Gastroesophageal sphincter (tissue), 4 donors: Measurements from ENCODE around the gene CIITA. TPM values are rescaled to one million over a fixed set of nuclear protein-coding genes. Genes with fewer than 3 reads are reported as not detected.

Experiments
- ATAC-seq: fragments of 150-250 bp; one replicate; pipeline ENCODE4 v1.9.1; 2016; ENCODE audit warnings: mild to moderate bottlenecking, moderate library complexity
- H3K27ac ChIP-seq, 4 donors: fragments of 200-600 bp; sonication (generic) in 3 of 4; 1 replicate in 3 of 4; 2 replicates in 1 of 4; pipeline ENCODE4 v1.5.1; 2016 to 2019
- H3K27me3 ChIP-seq: fragments of 200-600 bp; sonication (generic); one replicate; pipeline ENCODE4 v1.5.1; 2019
- H3K36me3 ChIP-seq, 2 donors: fragments of 200-600 bp; sonication (generic); one replicate each; pipeline ENCODE4 v1.5.1; 2019; ENCODE audit warnings: control low read depth in 1 of 2
- H3K4me1 ChIP-seq, 3 donors: fragments of 200-600 bp; sonication (generic); 1 replicate in 2 of 3; 2 replicates in 1 of 3; pipeline ENCODE4 v1.5.1; 2016 to 2019; ENCODE audit warnings: control low read depth in 2 of 3
- H3K4me3 ChIP-seq, 2 donors: fragments of 200-600 bp; sonication (generic); one replicate each; pipeline ENCODE4 v1.5.1; 2019; ENCODE audit warnings: mild to moderate bottlenecking in 1 of 2, moderate library complexity in 1 of 2
- H3K9me3 ChIP-seq, 3 donors: fragments of 200-600 bp; sonication (generic); one replicate each; pipeline ENCODE4 v1.5.1; 2017 to 2019; ENCODE audit warnings: control low read depth in 2 of 3
- EP300 ChIP-seq: sonication (generic); formaldehyde crosslinking; IDR thresholded peaks from one replicate; pipeline ENCODE4 v1.6.1; 2017; ENCODE audit warnings: antibody characterized with exemption, mild to moderate bottlenecking
- POLR2A ChIP-seq, 2 donors: fragments of 450-650 bp; IDR thresholded peaks; one replicate each; pipeline ENCODE4 v1.6.1; 2017; ENCODE audit warnings: antibody characterized with exemption in 2 of 2, mild to moderate bottlenecking in 2 of 2, moderate library complexity in 1 of 2
- POLR2AphosphoS5 ChIP-seq: sonication (generic); formaldehyde crosslinking; IDR thresholded peaks from one replicate; pipeline ENCODE4 v1.6.1; 2017; ENCODE audit warnings: antibody characterized with exemption
- WGBS, 2 donors: methylation state at CpG; one replicate each; pipeline ENCODE4 v1.1.5; 2018; ENCODE audit warnings: low coverage in 1 of 2; 5-methylcytosine and 5-hydroxymethylcytosine counted together
- total RNA-seq, 4 donors: library from RNA; depleted of rRNA; stranded (reverse); fragments of >200 nt; gene quantifications; one replicate each; pipeline ENCODE4 v1.1.0, GENCODE V29; 2016
- TF ChIP-seq, protein P1 (sequence below), 4 experiments: fragments of 200-600 bp in 2 of 4; fragments of 450-650 bp in 2 of 4; sonication (generic) in 1 of 4; IDR thresholded peaks; one replicate each; pipeline ENCODE4 v1.5.1; 2017 to 2019; ENCODE audit warnings: antibody characterized with exemption in 4 of 4, mild to moderate bottlenecking in 2 of 4, moderate library complexity in 2 of 4

The CIITA gene
- total RNA-seq, 4 donors from 2014 or later, result 4.3 to 26.5 (median 7.4) TPM

DNA sequence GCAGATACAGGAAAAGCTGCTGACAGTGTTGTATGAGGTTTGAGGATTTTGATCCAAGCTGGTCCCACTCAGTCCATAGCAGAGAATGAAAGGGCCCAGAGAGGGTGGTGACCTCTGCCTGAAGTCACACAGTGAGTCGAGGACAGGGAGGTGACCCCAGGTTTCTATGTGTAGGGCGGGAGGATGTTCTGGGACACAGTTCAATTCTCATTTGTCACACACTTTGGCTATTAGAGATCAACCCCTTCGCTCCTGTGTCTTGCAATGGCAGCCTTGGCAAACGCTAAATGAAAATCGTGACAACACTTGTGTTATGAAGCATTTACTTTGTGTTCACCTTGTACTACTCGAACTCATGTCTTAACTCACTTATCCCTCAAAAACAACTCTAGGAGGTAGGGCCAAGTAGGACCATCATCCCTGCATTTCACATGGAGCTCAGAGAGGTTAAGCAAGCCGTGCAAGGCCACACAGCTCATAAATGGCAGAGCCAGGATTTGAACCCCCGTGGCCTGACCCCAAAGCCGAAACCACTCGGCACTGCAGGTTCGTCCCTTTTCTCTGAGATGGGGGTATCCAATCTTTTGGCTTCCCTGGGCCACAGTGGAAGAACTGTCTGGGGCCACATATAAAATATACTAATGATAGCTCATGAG is 55.1 kb downstream of the CIITA start:
- Histone ChIP-seq H3K4me1 (peaks cover 0 to 71% (median 23%) of the 10 kb centered on the region in 3 donors), H3K9me3 (no peaks in the 10 kb centered on the region), H3K36me3 (peaks cover 0 to 69% of the 10 kb centered on the region in 2 donors), H3K27me3 (no peaks in the 10 kb centered on the region), H3K4me3 (no peak overlapping the region), H3K27ac (no peak overlapping the region)
- 95% methylated on average over 7 to 10 of the region's 11 CpGs for WGBS, 2 donors
- ATAC-seq, result no peak
- TF ChIP-seq POLR2A (IDR thresholded peaks at IDR 0.05) (no peak), EP300 (no peak), POLR2AphosphoS5 (no peak)
- TF ChIP-seq, protein P1, sequence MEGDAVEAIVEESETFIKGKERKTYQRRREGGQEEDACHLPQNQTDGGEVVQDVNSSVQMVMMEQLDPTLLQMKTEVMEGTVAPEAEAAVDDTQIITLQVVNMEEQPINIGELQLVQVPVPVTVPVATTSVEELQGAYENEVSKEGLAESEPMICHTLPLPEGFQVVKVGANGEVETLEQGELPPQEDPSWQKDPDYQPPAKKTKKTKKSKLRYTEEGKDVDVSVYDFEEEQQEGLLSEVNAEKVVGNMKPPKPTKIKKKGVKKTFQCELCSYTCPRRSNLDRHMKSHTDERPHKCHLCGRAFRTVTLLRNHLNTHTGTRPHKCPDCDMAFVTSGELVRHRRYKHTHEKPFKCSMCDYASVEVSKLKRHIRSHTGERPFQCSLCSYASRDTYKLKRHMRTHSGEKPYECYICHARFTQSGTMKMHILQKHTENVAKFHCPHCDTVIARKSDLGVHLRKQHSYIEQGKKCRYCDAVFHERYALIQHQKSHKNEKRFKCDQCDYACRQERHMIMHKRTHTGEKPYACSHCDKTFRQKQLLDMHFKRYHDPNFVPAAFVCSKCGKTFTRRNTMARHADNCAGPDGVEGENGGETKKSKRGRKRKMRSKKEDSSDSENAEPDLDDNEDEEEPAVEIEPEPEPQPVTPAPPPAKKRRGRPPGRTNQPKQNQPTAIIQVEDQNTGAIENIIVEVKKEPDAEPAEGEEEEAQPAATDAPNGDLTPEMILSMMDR (IDR thresholded peaks at IDR 0.05), result no peak

DNA sequence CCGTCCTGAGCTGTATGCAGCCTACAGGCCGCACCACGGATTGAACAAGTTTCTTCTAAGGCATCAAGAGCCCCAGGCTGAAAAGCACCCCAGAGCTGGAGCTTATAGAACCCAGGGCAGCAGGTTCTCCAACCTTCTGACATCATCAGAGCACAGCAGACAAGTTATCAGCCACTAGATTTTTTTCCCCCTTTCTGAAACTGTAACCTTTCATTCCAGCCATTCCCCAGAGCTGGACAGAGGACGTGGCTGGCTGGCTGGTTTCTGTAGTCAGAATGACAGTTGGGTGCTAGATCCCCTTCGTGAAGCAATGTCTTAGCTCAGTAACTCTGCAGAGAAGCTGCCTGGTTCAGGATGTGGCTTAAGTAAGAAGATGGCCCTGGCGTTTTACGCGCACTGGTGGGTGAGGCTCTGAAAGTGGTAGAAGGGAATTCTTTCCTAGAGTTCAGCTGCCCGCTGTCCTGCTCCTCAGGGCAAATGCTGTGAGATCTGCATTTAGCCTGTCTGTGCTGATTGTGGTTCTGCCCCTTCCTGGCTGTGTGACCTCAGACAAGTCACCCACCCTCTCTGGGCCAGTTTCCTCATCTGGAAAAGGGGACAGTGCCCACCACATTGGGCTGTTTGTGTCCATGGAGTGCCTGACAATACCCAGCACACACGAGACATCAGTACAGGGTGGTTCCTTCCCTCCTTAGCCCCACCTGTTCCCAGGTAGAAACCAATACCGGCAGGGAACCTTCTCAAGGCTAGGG is 56.1 kb downstream of the CIITA start:
- 79 to 92% methylated on average over 4 to 5 of the region's 11 CpGs for WGBS, 2 donors
- no peak overlapping the region for H3K27ac ChIP-seq
- ATAC-seq, result no peak
- H3K9me3 ChIP-seq, result no peaks in the 10 kb centered on the region
- peaks cover 0 to 82% (median 33%) of the 10 kb centered on the region in 3 donors for H3K4me1 ChIP-seq
- no peak for TF ChIP-seq EP300
- TF ChIP-seq POLR2AphosphoS5, result no peak
- TF ChIP-seq, protein P1 (IDR thresholded peaks at IDR 0.05), result no peak
- no peak for TF ChIP-seq POLR2A (IDR thresholded peaks at IDR 0.05)
- no peak overlapping the region for H3K4me3 ChIP-seq
- H3K36me3 ChIP-seq, result peaks cover 0 to 59% of the 10 kb centered on the region in 2 donors
- no peaks in the 10 kb centered on the region for H3K27me3 ChIP-seq

DNA sequence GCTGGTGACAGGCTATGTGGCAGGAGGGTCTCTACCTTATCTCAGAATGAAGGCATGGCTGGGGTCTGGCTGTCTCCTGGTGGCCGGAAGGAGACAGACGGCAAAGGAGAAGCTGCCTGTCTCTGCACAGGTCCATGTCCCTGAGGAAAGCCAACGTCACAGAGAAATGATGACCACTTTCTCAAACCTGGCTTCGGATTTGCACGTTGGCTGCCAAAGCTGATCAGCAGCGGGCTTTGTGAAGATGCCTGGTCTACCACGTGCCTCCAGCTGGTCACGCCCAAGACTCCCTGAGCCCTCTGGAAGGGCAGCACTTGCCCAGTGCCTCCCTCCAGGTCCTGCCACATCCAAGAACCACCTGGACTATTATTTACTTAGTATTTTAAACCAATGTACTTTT is 56.9 kb downstream of the CIITA start:
- 40% methylated on average over 1 of the region's 8 CpGs; no CpG with 5 or more reads in 1 of the 2 donors for WGBS, 2 donors
- Histone ChIP-seq H3K27ac (no peak overlapping the region), H3K9me3 (no peaks in the 10 kb centered on the region), H3K27me3 (no peaks in the 10 kb centered on the region), H3K4me3 (no peak overlapping the region), H3K36me3 (peaks cover 0 to 52% of the 10 kb centered on the region in 2 donors), H3K4me1 (peaks cover 4 to 89% (median 40%) of the 10 kb centered on the region in 3 donors)
- ATAC-seq, result no peak
- no peak for TF ChIP-seq EP300
- TF ChIP-seq POLR2A (IDR thresholded peaks at IDR 0.05), result no peak
- no peak for TF ChIP-seq POLR2AphosphoS5

DNA sequence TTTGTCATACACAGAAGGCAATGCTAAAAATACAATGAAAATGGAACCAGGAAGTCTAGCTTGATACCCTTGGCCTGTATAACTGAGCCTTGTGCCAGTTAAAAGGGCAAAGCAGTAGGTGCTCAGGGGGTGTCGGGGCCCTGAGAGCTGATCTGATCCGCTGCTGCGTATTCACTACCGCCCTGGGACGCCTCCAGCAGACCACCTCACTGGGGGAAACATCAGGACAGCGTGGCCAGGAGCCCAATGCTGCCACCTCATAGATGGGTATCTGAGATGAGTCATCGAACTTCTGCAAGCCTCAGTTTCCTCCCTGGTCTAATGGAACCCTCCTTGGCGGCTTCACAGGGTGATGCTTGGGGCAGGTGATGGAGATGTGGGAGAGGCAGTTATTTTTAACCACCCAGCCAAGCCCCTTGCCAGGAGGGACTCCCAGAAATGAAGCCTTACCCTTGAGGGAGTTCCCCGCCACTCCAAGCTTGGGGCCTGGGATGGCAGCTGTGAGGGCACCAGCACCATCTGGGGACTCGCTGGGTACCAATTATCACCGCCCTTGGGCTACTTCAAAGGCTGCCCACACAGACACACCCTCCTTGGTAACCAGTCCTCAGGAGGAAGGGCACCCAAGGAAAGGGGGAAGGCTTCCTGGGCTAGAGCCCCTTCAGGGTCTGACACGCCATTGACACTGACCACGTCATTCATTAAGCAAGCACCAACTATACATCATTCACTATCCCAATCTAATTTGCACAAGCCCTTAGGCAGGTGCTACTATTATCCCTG is 57.5 kb downstream of the CIITA start:
- TF ChIP-seq POLR2AphosphoS5 (no peak), EP300 (no peak), POLR2A (IDR thresholded peaks at IDR 0.05) (no peak)
- TF ChIP-seq, protein P1 (IDR thresholded peaks at IDR 0.05), result no peak
- no peak for ATAC-seq
- peaks cover 0 to 45% of the 10 kb centered on the region in 2 donors for H3K36me3 ChIP-seq
- H3K27ac ChIP-seq, result no peak overlapping the region
- H3K4me3 ChIP-seq, result no peak overlapping the region
- H3K9me3 ChIP-seq, result no peaks in the 10 kb centered on the region
- 86 to 92% methylated on average over 2 to 4 of the region's 13 CpGs for whole genome bisulfite sequencing, 2 donors
- no peaks in the 10 kb centered on the region for H3K27me3 ChIP-seq
- H3K4me1 ChIP-seq, result peaks cover 4 to 89% (median 47%) of the 10 kb centered on the region in 3 donors
